Sciatic nerve (tissue), 2 donors: ENCODE data around the gene SOX18. TPM values are rescaled to one million over a fixed set of nuclear protein-coding genes. Genes with fewer than 3 reads are reported as not detected.

Experiments
- ATAC-seq: fragments of 200-7000 bp; cut with Tn5 transposase; one replicate; pipeline ENCODE4 v1.9.1; 2020; ENCODE audit warnings: mild to moderate bottlenecking, moderate library complexity
- DNase-seq: peaks from one replicate; pipeline ENCODE4 v3.0.0-alpha.2; 2020; ENCODE audit warnings: low spot score
- intact Hi-C: fragments of 100-400 bp; cut with DNase I; formaldehyde crosslinking; loops from one replicate; pipeline ENCODE4 v1.14.2; 2022
- total RNA-seq: library from RNA; stranded (reverse); fragmentation: NEBNext Ultra II Directional; extraction: Animal tissue kit (Norgen Biotek cat#: 25700); gene quantifications from one replicate; pipeline ENCODE4 v1.2.1, GENCODE V29; 2021
- donor health status: DM: no; HTN: no; CAD: no.
- donor health status: DM: no; HTN: no; CAD: no.

SOX18 gene
- total RNA-seq, 1 donor from 2014 or later = 134 TPM

DNA sequence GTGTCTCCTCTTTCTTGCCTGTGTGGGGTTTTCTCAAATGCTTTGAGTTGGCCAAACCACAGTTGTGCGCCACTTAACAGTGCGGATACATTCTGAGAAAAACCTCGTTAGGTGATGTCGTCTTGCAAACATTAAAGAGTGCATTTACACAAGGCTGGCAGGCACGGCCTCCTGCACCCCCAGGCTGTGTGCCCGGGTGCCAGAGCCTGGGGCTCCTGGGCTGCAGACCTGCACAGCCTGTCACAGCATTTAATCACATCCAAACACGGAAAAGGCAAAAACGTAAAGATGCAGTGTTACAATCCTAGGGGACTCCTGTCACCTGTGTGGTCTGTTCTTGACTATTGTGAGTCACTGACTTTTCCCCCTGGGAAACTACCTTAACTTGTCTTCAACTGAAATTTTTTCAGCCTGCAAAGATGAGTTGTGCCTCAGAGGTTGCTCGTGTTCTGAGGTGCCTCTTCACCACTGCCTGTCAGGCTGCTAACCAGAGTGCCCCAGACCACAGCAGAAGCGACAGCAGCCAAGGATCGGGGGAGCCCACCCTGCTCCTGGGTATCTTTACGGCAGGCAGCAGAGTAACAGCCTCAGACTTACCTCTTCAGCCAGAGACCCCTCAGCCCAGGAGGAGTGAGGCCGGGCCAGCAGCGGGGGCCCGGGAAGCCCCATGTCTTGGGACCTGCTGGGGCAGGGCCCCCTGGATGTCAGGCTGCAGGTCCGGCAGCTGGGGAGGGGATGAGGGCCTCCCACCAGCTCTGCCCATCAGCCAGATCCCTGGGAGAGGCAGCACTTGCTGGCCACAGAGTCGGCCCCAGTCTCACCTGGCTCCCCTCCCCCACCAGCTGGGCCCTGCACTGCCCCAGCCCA lies 14.1 kb downstream of the SOX18 start:
- ATAC-seq (no peak), DNase-seq (no peak)
- intact Hi-C loops = loop anchor here (5.0 kb wide), 1 partner anchor 82 kb away; no protein-coding TSS in a partner anchor

DNA sequence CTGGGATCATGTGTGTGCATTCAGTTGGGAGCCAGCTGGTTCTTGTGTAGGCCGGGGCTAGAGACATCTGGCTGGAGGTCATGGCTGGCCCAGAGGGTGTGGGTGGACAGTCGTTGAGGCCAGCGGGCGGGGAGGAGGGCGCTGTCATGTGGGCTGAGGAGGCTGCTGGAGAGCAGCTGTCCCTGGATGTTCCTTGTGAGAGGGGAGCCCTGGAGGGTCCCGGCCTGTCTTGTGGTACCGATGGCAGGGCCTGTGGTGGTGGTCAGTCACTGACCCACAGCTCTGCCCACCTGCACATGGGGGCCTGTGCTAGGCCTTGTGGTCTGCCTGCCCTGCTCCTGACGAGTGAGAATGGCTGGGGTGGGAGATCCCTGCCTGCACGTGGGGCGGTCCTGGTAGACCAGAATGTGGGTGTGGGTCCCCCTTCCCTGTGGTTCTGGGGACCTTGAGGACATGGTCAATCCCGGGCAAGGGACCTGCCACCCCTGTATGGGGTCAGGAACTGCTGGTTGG lies 15.4 kb downstream of the SOX18 start:
- no peak for DNase-seq
- peak; percentile 73 for ATAC-seq
- intact Hi-C loops = no loop called here

DNA sequence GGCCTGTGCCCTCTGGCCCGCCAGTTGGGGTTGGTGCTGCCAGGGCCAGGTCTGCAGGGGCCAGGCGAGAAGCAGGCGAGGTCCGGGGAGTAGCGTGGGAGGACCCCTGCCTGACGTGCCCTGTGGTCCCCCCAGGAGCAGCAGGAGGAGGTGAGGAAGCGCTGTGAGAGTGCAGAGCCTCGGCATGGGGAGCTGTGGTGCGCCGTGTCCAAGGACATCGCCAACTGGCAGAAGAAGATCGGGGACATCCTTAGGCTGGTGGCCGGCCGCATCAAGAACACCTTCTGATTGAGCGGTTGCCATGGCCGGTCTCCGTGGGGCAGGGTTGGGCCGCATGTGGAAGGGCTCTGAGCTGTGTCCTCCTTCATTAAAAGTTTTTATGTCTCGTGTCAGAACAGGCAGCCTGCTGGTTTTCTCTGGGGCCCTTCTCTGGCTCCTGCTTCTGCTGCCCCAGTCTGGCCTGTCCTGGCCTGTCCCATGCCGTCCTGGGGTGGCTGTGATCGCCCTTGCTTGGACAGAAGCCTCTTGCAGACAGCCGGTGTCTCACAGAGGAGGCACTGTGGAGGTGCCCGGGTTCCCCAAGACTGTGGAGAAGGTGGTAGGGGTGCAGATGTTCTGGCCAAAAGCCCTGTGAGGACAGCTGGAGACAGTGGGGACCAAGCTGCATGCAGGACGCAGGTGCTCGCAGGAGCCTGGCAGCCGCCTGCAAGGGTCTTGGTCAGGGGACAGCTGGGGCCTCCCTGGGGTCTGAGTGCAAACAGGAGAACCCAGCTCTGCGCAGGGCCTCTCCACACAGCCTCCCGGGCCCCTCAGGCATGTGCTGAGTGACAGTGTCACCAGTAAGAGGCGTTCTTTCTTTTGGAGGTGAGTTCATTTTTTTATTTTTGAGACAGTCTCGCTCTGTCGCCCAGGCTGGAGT lies 16.5 kb downstream of the SOX18 start:
- intact Hi-C loops = no loop called here
- ATAC-seq = no peak
- DNase-seq = no peak

DNA sequence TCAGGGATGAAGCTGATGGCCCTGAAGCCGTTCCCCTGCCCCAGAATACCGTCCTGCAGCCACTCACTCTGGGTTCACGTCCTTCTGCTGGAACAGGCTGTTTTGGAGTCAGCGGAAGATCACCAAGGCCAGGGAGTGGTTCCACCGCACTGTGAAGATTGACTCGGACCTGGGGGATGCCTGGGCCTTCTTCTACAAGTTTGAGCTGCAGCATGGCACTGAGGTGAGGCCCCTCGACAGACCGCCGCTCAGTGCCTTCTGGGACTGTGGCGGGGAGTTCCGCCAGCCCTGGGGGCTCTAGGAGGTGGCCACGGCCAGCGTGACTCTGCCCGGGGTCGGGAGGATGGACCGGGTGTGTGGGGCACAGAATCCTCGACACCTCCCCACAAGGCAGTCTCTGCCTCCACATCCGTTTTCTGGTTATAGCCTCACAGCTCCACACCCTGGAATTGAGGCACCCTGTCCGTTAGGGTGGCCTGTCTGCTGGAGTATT lies 17.6 kb downstream of the SOX18 start:
- DNase-seq = no peak
- intact Hi-C loops = no loop called here
- no peak for ATAC-seq

DNA sequence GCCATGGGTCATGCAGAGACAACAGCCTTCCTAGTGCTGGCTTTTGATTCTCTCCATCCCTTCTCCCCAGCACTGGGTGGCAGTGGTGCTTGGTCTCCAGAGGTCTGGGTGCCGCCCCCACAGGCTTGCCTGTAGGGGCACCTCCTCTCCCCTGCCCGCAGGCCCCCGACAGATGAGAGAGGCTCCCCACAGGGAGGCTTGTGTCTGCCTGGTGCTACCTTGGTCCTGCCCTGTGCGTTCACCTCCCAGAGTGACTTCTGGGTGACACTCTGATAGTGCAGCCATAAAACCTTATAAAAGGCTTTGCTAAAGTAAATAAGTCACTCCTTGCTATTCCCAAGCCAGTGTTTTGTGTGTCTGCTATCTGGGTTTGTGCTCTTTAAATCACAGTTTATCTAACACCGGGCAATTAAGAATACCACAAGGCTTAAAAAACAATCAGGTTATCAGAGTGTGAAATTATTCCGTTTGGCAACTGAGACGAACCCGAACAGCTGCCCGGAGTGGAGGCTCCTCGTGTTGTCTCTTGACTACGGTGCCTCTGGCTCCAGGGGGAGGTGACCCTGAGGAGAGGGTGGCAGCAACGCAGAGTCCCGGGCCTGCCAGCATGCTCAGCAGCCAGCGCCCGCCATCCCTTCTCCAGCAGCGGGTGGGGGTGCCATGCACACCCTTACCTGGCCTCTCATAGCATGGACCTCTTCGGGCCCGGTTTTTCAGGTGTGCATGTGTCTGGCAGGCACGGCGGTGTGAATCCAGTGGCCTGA lies 18.9 kb downstream of the SOX18 start:
- no peak for DNase-seq
- intact Hi-C loops = no loop called here

DNA sequence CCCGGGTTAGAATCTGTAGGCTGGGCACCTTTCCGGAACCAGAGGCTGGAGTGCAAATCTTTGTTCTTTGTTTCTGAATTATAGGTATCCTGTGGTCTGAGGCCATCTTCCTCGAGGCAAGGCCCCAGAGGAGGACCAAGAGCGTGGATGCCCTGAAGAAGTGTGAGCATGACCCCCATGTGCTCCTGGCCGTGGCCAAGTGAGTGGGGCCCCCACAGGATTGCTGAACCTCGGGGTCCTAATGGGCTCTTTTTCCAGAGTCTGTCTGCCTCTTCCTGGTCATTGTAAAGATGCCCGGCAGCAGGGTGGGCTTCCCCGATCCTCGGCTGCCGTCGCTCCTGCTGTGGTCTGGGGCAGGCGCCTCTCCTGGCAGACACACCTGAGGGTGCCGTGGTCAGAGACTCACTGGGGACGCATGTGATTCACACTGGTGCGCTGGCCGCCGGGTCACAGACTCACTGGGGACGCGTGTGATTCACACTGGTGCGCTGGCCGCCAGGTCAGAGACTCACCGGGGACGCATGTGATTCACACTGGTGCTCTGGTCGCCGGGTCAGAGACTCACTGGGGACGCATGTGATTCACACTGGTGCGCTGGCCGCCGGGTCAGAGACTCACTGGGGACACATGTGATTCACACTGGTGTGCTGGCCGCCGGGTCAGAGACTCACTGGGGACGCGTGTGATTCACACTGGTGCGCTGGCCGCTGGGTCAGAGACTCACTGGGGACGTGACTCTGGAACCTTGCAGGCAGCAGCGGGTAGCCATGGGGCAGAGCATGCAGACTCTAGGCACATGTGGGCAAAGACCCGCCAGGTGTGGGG lies 19.9 kb downstream of the SOX18 start:
- no peak for ATAC-seq
- intact Hi-C loops = no loop called here
- no peak for DNase-seq

More for the DNA sequence above, 18.9 kb downstream of the SOX18 start:
- no peak for ATAC-seq

DNA sequence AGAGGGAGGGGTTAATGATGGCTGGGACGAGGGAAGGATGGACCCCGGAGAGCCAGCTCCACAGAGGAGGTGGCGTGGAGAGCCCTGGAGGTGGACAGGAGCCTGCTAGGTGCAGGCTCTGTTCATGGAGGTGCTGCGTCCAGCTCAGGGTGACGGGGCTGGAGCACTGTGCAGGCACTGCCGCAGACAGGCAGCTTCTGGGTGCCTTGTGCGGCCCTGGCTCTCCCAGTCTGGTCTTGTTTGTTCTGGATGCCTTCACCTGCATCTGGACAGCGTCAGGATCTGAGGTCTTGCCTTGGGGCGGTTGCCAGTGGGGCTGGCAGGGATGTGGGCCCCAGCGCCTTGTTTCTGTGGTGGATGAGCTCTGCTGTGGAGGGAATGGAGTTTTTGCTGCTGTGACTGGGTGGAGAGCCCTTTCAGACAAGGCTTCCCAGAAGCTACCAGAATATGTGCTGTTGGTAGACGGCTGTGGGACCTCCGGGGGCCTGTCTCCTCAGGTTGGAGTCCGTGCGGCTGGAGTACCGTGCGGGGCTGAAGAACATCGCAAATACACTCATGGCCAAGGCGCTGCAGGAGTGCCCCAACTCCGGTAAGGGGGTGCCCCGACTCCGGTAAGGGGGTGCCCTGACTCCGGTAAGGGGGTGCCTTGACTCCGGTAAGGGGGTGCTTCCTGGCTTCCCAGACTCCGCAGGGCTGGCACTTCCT lies 21.3 kb downstream of the SOX18 start:
- ATAC-seq = no peak
- intact Hi-C loops = no loop called here
- no peak for DNase-seq

DNA sequence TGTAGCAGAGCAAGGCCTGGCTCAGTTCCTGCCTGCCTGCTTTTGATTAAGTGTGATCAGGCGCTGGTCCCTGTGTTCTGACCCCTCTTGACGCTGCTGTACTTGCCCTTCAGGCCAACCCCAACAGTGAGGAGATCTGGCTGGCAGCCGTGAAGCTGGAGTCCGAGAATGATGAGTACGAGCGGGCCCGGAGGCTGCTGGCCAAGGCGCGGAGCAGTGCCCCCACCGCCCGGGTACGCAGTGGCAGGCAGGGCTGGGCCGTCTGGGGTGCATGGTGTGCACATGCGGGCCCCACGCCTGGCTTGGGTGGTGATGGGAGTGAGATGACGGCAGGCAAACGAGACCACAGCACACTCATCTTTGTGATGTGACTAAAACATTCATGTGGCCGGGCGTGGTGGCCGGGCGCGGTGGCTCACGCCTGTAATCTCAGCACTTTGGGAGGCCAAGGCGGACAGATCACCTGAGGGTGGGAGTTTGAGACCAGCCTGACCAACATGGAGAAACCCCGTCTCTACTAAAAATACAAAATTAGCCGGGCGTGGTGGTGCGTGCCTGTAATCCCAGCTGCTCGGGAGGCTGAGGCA lies 23.5 kb downstream of the SOX18 start:
- intact Hi-C loops = no loop called here
- DNase-seq = no peak
- peak; percentile 29 for ATAC-seq

DNA sequence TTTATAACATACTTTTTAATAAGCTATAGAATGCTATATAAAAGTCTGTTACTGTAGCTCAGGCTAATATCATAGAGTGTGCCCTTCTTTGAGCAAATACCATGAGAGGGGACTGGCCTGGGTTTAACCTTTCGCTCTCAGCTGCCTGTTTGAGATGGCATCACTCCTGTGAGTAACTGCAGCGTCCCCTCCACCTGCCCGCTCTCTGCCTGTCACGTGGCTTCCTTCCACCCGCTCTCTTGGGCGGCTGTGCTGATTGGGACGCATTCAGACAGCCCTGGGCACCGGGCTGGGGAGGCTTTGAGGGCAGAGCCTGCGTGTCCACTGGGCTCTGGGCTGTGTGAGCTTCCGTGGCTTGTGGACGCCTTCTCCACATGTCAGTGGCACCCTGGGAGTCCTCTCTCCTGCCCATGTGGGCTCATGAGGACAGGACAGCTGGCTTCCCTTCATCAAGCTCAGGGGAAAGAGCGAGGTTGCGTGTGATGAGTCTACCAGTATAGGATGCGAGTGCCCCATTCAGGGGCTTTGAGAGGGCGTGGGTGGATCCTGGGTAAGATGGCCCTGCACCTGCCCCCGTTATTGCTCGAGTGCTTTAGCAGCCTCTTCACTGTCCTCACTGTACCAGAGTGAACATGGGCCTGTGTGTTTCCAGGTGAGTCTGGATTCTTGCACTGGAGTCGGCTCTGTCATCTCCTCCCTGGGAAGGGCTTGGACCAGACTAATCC lies 24.2 kb downstream of the SOX18 start:
- ATAC-seq (no peak), DNase-seq (no peak)
- intact Hi-C loops = no loop called here

DNA sequence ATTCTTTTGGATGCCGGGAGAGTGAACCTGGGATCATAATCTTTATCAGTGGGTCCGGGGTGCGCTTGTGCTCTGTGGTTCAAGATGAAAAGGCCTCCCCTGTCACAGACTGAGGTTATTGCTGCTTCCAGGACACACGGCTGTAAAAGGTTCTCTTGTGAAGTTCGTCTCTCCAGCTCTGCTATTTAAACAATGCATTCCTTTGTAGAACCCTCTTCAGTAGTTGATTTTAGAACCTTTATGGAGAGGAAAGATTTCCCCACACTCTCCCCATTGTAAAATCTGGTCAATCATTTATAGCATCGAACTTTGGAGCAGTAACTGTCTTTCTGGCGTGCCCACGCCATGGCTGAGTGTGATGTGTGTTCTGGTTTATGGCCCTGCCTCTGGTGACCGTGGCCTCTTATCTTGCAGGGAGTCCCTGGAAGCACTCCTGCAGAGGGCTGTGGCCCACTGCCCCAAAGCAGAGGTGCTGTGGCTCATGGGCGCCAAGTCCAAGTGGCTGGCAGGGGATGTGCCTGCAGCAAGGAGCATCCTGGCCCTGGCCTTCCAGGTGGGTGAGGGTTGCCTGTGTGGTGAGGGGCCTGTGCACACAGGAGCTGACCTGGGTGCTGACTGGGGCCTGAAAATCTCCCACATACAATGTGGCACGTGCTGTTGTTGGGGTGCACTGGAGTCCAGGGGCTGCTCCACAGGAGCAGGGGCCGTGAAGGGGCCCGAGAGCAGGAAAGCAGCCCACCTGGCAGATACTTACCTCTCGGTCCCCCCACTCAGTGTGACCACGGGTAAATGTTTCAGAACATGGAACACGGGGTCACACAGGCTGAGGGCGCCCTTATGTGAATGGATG lies 25.1 kb downstream of the SOX18 start:
- no peak for DNase-seq
- no peak for ATAC-seq
- intact Hi-C loops = no loop called here

DNA sequence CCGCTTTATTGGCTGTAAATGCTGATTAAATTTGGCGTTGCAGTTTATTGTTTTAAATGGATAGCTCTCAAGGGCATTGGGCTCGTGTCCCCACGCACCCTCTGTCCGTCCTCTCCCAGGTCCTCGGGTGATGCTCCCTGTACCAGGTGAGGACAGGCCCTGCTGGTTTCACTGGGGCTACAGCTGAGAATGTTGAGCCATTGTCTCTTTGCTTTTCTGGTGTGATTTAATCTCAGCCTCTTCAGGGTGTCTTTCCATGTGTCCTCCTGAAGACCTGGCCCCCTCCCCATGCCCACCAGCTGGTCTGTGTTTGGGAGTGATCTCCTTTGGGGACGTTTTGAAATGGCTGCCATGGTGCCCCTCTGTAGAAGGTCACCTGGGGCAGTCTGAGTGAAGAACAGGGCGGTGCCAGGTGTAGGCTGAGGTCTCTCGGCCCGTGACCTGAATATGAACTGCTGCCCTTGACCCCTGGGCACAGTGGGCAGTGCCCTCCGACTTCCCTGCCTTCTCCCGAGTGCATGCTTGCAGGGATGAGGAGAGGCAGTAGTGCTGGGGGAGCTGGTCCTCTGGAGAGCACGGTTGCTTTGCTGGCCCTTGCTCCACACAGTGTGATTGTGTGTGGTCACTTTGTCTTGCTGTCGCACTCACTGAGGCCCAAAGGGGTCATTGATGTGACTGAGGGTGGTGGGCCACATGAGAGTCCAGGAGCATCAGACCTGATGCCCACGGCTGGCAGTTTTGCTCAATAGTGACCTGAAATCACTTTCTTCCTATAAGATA lies 25.9 kb downstream of the SOX18 start:
- ATAC-seq (no peak), DNase-seq (no peak)
- intact Hi-C loops = no loop called here

DNA sequence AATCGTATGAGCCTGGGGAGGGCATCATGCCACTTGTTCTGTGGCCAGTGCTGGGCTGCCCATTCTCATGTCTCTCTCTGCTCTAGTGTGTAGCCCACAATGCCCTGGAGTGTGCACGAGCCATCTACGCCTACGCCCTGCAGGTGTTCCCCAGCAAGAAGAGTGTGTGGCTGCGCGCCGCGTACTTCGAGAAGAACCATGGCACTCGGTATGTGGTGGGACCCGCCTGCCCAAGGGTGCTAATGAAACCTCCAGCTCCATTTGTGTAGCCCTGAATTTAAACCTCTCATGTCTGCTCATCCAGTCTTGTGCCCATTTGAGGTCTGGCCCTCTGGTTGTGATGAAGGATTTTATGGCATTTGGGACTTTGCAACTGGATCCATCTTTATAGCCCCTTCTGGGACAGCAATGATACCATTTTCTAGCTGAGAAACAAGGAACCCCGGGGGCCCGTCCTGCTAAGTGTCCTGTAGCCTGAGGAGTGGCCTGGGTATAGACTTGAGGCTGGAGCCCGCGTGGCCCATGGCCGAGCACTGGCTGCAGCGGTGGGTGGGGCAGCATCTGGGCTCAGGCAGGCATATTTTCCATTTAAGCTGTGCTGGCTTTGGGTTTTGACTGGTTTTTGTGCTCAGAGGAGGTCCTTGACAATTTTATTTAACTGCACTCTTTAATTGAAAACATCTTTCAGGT lies 26.6 kb downstream of the SOX18 start:
- DNase-seq (no peak), ATAC-seq (no peak)
- intact Hi-C loops = no loop called here

DNA sequence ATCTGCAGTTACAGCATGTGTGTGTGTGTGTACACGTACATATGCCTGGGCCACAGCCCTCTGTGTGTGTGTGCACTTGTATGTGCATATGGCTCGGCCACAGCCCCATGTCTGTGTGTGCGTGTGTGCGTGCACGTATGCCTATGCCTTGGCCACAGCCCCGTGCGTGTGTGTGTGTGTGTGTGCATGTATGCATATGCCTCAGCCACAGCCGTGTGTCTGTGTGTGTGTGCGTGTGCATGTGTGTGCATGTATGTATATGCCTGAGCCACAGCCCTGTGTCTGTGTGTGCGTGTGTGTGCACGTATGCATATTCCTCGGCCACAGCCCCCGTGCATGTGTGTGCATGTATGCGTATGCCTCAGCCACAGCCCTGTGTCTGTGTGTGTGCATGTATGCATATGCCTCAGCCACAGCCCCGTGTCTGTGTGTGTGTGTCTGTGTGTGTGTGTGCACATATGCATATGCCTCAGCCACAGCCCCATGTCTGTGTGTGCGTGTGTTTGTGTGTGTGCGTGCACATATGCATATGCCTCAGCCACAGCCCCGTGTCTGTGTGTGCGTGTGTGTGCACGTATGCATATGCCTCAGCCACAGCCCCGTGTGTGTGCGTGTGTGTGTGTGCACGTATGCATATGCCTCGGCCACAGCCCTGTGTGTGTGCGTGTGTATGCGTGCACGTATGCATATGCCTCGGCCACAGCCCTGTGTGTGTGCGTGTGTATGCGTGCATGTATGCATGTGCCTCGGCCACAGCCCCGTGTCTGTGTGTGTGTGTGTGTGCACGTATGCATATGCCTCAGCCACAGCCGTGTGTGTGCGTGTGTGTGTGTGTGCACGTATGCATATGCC lies 28.1 kb downstream of the SOX18 start:
- intact Hi-C loops = no loop called here
- no peak for ATAC-seq
- DNase-seq = no peak
